ENCODE results near the gene TNNT1. TPM values are rescaled to one million over a fixed set of nuclear protein-coding genes. Genes with fewer than 3 reads are reported as not detected.

Gene TNNT1
- total RNA-seq, 2 experiments from 2014 or later = not detected

DNA sequence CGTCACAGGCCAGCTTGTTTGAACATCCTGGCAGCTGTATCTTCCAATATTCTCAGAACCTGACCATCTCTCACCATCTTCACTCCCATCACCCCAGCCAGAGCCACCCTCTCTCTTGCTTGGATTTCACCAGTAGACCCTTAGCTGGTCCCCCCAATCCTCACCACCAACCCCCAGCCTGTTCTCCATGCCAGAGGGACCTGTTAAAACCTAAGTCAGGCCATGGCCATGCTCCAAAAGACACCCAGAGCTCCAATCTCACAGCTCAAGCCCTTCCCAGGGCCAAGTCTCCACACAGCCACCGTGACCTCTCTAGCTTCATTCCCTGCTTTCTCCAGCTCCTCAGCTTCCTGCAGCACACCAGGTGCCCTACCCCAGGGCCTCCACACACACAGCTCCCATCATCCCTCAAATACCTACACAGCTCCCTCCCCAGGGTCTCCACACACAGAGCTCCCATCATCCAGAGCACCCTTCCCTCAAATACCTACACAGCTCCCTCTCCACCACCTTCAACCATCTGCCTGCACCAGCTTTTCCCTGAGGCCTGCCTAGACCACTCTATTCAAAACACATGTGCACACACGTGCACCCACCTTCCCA lies 59.6 kb downstream of the TNNT1 start:
- Mint-ChIP-seq H3K27ac (no peak overlapping the region), H3K36me3 (ENCODE audit: low read depth) (peaks cover 26% of the 10 kb centered on the region), H3K4me3 (no peak overlapping the region), H3K9me3 (ENCODE audit: insufficient read depth) (no peaks in the 10 kb centered on the region), H3K27me3 (ENCODE audit: low read depth) (peaks cover 31% of the 10 kb centered on the region), H3K4me1 (ENCODE audit: low read depth) (peaks cover 26% of the 10 kb centered on the region)
- CTCF ChIA-PET = interaction anchor here (0.8 to 2.2 kb wide), 7 partner anchors 9 to 415 kb away, joined by 3 to 10 read pairs (median 5); partner anchors contain the start of gene PPP1R12C
- POLR2A ChIA-PET = no interaction called here
- ATAC-seq (no peak), DNase-seq (no peak)

DNA sequence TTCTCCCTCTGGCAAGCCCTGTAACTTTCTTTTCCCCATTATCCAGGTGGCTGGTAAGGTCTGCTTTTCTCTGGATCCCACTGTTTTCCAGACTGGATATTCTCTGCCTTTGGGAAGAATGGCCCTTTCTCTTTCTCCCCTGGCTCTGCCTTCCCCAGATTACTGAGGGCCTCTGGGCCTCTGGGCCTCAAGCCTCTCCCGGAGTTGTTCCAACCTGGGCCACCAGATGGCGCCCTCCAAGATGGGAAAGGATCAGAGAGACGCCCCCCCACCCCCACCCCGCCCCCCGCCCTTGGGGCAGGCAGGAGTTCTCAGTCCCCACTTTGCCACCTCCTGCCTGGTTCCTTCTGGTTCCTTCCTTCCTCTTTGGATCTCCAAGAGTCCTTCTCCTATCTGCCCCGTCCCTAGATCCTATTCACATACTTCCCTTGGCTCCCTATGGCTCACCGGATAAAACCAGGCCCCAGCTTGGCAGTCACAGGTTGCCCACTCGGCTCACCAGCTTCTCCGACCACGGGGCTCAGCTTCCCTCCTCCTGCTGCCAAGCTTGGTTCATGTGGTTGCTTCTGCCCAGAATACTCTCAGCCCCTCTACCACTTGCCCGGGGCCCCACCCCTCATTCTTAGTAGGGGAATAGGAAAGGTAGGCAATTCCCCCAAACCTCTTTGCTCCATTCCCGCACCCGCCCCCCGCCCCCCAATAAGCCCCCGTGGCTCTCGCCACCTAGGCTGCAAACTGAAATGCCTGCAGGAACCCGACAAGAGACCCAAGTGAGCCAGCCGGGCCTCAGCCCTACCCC lies 60.3 kb downstream of the TNNT1 start:
- CTCF ChIA-PET = interaction anchor here (0.7 to 2.2 kb wide), 21 partner anchors 8 to 700 kb away, joined by 3 to 10 read pairs (median 4); partner anchors contain the start of genes KMT5C, PPP1R12C and TMEM238
- peak; percentile 80 for DNase-seq
- POLR2A ChIA-PET = no interaction called here
- H3K27ac Mint-ChIP-seq = peak overlapping the region; percentile 43
- no peaks in the 10 kb centered on the region for H3K9me3 Mint-ChIP-seq (ENCODE audit: insufficient read depth)
- ATAC-seq = peak; percentile 28
- peaks cover 26% of the 10 kb centered on the region for H3K4me1 Mint-ChIP-seq (ENCODE audit: low read depth)
- H3K36me3 Mint-ChIP-seq (ENCODE audit: low read depth) = peaks cover 26% of the 10 kb centered on the region
- peaks cover 35% of the 10 kb centered on the region for H3K27me3 Mint-ChIP-seq (ENCODE audit: low read depth)
- peak overlapping the region; percentile 31 for H3K4me3 Mint-ChIP-seq

DNA sequence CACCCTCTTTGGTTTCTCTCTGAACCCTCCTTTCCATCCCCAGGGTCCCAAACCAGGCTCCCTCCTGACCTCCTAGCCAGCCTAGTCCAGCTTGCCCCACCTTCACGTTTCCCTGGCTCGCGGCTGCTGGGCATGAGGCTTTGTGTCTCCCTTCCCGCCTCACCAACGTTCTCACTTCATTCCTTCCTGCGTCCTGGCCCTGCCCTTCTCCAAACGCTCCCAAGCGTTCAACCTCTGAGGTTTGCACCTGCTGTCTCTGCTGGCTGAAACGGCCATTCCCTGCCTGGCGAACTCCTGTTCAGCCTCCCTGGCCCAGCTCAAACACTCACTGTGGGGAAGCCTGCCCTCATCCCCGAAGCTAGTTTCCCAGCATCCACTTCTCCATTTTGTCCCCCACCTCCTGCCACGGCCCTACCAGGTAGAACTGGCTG lies 61.0 kb downstream of the TNNT1 start:
- DNase-seq (no peak), ATAC-seq (no peak)
- Mint-ChIP-seq H3K36me3 (ENCODE audit: low read depth) (peaks cover 26% of the 10 kb centered on the region), H3K27me3 (ENCODE audit: low read depth) (peaks cover 38% of the 10 kb centered on the region), H3K9me3 (ENCODE audit: insufficient read depth) (no peaks in the 10 kb centered on the region), H3K4me3 (peak overlapping the region; percentile 31), H3K4me1 (ENCODE audit: low read depth) (peaks cover 26% of the 10 kb centered on the region), H3K27ac (peak overlapping the region; percentile 43)
- ChIA-PET CTCF (interaction anchor here (0.7 to 2.2 kb wide), 17 partner anchors 8 to 700 kb away, joined by 3 to 10 read pairs (median 4); partner anchors contain the start of genes KMT5C and TMEM238), POLR2A (no interaction called here)

DNA sequence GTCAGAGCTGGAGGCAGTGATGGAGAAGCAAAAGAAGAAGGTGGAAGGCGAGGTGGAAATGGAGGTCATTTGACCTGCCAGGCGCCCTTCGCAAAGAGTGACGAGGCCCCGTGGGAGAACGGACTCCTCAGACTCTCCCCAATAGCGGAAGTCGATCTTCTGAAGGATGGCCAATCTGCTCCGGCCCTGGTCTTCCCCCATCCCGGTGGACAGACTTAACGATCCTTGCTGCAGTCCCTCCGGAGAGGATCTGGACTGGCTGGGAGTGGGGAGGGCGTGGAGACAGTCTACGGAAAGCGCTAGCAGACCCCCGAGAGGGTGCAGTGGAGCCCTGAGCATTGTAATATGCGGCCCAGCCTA lies 61.5 kb downstream of the TNNT1 start:
- H3K9me3 Mint-ChIP-seq (ENCODE audit: insufficient read depth) = no peaks in the 10 kb centered on the region
- peaks cover 27% of the 10 kb centered on the region for H3K36me3 Mint-ChIP-seq (ENCODE audit: low read depth)
- peaks cover 27% of the 10 kb centered on the region for H3K4me1 Mint-ChIP-seq (ENCODE audit: low read depth)
- no peak for DNase-seq
- no peak for ATAC-seq
- no peak overlapping the region for H3K27ac Mint-ChIP-seq
- peaks cover 43% of the 10 kb centered on the region for H3K27me3 Mint-ChIP-seq (ENCODE audit: low read depth)
- ChIA-PET CTCF (interaction anchor here (0.8 to 2.2 kb wide), 10 partner anchors 7 to 380 kb away, joined by 4 to 10 read pairs (median 6); partner anchors contain the start of gene KMT5C), POLR2A (no interaction called here)
- no peak overlapping the region for H3K4me3 Mint-ChIP-seq

DNA sequence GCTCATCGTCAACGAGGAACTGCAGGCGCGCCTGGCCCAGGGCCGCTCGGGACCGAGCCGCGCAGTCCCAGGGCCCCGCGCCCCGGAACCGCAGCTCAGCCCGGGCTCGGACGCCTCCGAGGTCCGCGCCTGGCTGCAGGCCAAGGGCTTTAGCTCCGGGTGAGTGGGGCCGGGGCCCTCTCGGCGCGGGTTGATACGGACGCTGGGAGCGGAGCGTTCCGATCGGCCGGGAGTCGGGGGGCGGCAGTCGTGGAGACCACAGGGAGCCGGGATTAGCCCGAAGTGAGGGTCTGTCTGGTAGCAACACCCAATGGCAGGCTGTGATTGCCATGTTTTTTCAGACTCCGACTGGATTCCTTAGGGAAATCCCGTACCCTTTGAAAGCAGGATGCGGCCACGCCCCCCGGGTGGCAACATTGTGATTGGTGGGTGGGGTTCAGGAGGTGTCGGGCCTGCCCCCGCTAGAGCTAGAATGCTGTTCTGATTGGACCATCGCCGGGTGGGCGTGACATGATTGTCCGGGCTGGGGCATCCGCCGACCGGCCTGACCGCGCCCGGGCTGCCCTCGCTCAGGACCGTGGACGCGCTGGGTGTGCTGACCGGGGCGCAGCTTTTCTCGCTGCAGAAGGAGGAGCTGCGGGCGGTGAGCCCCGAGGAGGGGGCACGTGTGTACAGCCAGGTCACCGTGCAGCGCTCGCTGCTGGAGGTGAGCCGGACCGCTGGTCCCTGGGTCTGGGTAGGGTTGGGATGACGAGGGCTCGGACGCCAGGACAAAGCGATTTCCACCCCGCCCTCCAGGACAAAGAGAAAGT lies 62.1 kb downstream of the TNNT1 start:
- Mint-ChIP-seq H3K27me3 (ENCODE audit: low read depth) (peaks cover 47% of the 10 kb centered on the region), H3K27ac (no peak overlapping the region), H3K9me3 (ENCODE audit: insufficient read depth) (no peaks in the 10 kb centered on the region), H3K4me3 (no peak overlapping the region), H3K36me3 (ENCODE audit: low read depth) (peaks cover 30% of the 10 kb centered on the region), H3K4me1 (ENCODE audit: low read depth) (peaks cover 32% of the 10 kb centered on the region)
- CTCF ChIA-PET = interaction anchor here (1.1 to 1.2 kb wide), 2 partner anchors 73 to 381 kb away, joined by 4 to 7 read pairs; no protein-coding TSS in a partner anchor
- DNase-seq (peak; percentile 54), ATAC-seq (peak; percentile 30)
- POLR2A ChIA-PET = interaction anchor here (0.5 kb wide), 1 partner anchor 19 kb away, joined by 3 read pairs; no protein-coding TSS in a partner anchor

DNA sequence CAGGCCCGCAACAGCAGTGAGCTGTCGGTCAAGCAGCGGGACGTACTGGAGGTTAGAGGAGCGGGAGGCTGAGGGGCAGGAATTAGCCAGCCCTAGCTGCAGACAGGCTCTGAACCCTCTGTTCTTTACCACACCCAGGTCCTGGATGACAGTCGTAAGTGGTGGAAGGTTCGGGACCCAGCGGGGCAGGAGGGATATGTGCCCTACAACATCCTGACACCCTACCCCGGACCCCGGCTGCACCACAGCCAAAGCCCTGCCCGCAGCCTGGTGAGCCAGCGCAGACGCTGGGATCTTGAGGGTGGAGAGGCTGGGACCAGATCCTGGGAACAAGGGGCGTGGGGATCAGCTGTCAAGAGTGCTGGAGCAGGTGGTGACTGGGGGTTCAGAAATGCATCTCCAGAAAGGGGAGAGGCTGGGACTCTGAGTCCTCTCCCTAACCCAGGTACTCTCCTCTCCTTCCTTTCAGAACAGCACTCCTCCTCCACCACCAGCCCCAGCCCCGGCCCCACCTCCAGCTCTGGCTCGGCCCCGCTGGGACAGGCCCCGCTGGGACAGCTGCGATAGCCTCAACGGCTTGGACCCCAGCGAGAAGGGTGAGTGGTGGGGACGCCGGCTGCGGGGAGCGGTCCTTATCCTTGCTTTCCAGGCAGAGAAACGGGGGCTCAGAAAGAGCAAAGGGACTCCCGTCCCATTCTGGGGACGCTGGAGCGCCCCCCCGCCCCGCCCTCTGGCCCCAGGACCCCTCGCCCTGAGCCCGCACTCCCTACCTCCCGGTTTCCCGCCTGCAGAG lies 62.9 kb downstream of the TNNT1 start:
- Mint-ChIP-seq H3K36me3 (ENCODE audit: low read depth) (peaks cover 30% of the 10 kb centered on the region), H3K27me3 (ENCODE audit: low read depth) (peaks cover 50% of the 10 kb centered on the region), H3K4me1 (ENCODE audit: low read depth) (peaks cover 36% of the 10 kb centered on the region), H3K9me3 (ENCODE audit: insufficient read depth) (no peaks in the 10 kb centered on the region), H3K4me3 (no peak overlapping the region), H3K27ac (no peak overlapping the region)
- no peak for DNase-seq
- ChIA-PET POLR2A (interaction anchor here (0.5 kb wide), 1 partner anchor 19 kb away, joined by 3 read pairs; no protein-coding TSS in a partner anchor), CTCF (interaction anchor here (1.1 kb wide), 1 partner anchor 74 kb away, joined by 7 read pairs; no protein-coding TSS in a partner anchor)
- no peak for ATAC-seq

DNA sequence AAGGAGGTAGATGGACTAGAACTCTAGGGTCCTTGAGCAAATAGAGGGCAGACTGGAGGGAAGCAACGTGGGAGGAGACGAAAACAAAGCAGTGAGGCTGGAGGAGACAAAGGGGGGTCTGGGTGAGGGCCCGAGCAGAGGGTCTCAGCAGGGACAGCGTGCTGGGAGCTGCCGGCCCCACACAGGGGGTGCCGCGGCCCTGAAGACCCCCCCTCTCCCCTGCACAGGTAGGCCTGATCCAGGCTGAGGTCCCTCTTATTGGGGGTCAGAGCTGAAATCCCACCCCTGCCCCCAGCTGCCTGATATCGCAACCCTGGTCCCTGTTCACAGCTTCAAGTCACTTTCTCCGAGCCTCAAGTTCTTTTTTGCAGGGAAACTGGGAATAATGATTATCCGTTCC lies 64.6 kb downstream of the TNNT1 start:
- ChIA-PET POLR2A (interaction anchor here (0.7 kb wide), 1 partner anchor 323 kb away, joined by 3 read pairs; the partner anchor contains the start of gene UBE2S), CTCF (interaction anchor here (0.6 to 0.9 kb wide), 2 partner anchors 76 to 411 kb away, joined by 3 to 4 read pairs; no protein-coding TSS in a partner anchor)
- Mint-ChIP-seq H3K27me3 (ENCODE audit: low read depth) (peaks cover 50% of the 10 kb centered on the region), H3K4me1 (ENCODE audit: low read depth) (peaks cover 48% of the 10 kb centered on the region), H3K36me3 (ENCODE audit: low read depth) (peaks cover 26% of the 10 kb centered on the region), H3K4me3 (no peak overlapping the region), H3K9me3 (ENCODE audit: insufficient read depth) (no peaks in the 10 kb centered on the region), H3K27ac (no peak overlapping the region)
- DNase-seq (no peak), ATAC-seq (no peak)

GRCh38 chr19:55083004-55083850 lies 65.8 kb downstream of the TNNT1 start:
- Mint-ChIP-seq H3K27me3 (ENCODE audit: low read depth) (peaks cover 47% of the 10 kb centered on the region), H3K36me3 (ENCODE audit: low read depth) (peaks cover 21% of the 10 kb centered on the region), H3K27ac (no peak overlapping the region), H3K9me3 (ENCODE audit: insufficient read depth) (no peaks in the 10 kb centered on the region), H3K4me1 (ENCODE audit: low read depth) (peaks cover 43% of the 10 kb centered on the region), H3K4me3 (no peak overlapping the region)
- CTCF ChIA-PET = no interaction called here
- POLR2A ChIA-PET = no interaction called here
- ATAC-seq (no peak), DNase-seq (no peak)
